GM12892 (cell line): ENCODE results near the gene GSC.

Experiments used
- DNase-seq: peaks from one replicate; pipeline ENCODE4 v3.0.0; 2011; ENCODE audit not compliant: insufficient read length
- FAIRE-seq: peaks from 2 replicates; lab custom pipeline; 2011; peaks lifted over from hg19 to GRCh38; lab: Jason Lieb, UNC
- POLR2A ChIP-seq: IDR thresholded peaks from 2 replicates; pipeline ENCODE4 v1.6.1; 2011; ENCODE audit warnings: low read depth, low read length, control low read depth
- POLR2AphosphoS5 ChIP-seq: IDR thresholded peaks from 2 replicates; pipeline ENCODE4 v1.6.1; 2011; ENCODE audit warnings: low read depth, low read length, control low read depth
- TAF1 ChIP-seq: IDR thresholded peaks from 2 replicates; pipeline ENCODE4 v1.6.1; 2011; ENCODE audit warnings: low read depth, mild to moderate bottlenecking, control low read depth, low read length, borderline replicate concordance

Gene GSC

GRCh38 chr14:94780536-94781399, 10.9 kb upstream of the GSC start:
- DNase-seq (no peak), FAIRE-seq (no peak)
- TF ChIP-seq TAF1 (no peak), POLR2A (no peak), POLR2AphosphoS5 (no peak)

- TF ChIP-seq POLR2AphosphoS5 (no peak), TAF1 (no peak), POLR2A (no peak)
- no peak for FAIRE-seq
Measured at GRCh38 chr14:94779713-94780112, 9.8 kb upstream of the GSC start.

GRCh38 chr14:94775871-94776210, 5.9 kb upstream of the GSC start:
- TF ChIP-seq POLR2A: no peak
- no peak for TF ChIP-seq POLR2AphosphoS5
- no peak for TF ChIP-seq TAF1
- FAIRE-seq: no peak
- DNase-seq: no peak

More at GRCh38 chr14:94779713-94780112, 9.8 kb upstream of the GSC start:
- no peak for DNase-seq

GRCh38 chr14:94775091-94775870, 5.4 kb upstream of the GSC start:
- no peak for TF ChIP-seq POLR2AphosphoS5
- FAIRE-seq (no peak), DNase-seq (no peak)

- no peak for DNase-seq
- FAIRE-seq: no peak
- TF ChIP-seq TAF1: no peak
- TF ChIP-seq POLR2AphosphoS5: no peak
- no peak for TF ChIP-seq POLR2A
Measured at GRCh38 chr14:94774344-94775090, 4.6 kb upstream of the GSC start.

- FAIRE-seq (no peak), DNase-seq (no peak)
- TF ChIP-seq POLR2AphosphoS5 (no peak), POLR2A (no peak), TAF1 (no peak)
Measured at GRCh38 chr14:94773655-94774343, 3.9 kb upstream of the GSC start.

- DNase-seq (no peak), FAIRE-seq (no peak)
Measured at GRCh38 chr14:94773061-94773648, 3.2 kb upstream of the GSC start.

GRCh38 chr14:94772548-94772947, 2.6 kb upstream of the GSC start:
- FAIRE-seq (no peak), DNase-seq (no peak)
- no peak for TF ChIP-seq POLR2A
- no peak for TF ChIP-seq TAF1
- TF ChIP-seq POLR2AphosphoS5: no peak

More at GRCh38 chr14:94773061-94773648, 3.2 kb upstream of the GSC start:
- TF ChIP-seq TAF1: no peak
- TF ChIP-seq POLR2AphosphoS5: no peak
- TF ChIP-seq POLR2A: no peak

- DNase-seq (no peak), FAIRE-seq (no peak)
- TF ChIP-seq TAF1: no peak
Measured at GRCh38 chr14:94771906-94772490, 2.1 kb upstream of the GSC start.

- no peak for FAIRE-seq
- TF ChIP-seq TAF1 (no peak), POLR2AphosphoS5 (no peak), POLR2A (no peak)
- no peak for DNase-seq
Measured at GRCh38 chr14:94771158-94771905, 1.4 kb upstream of the GSC start.
